LNCaP clone FGC (cell line): ENCODE results near the gene KCTD17.

Experiments
- DNase-seq: peaks from one replicate; pipeline ENCODE4 v3.0.0-alpha.2; 2011; ENCODE audit warnings: low read depth
- H3K4me3 ChIP-seq: 2 replicates; pipeline ENCODE4 v1.5.1; 2011; ENCODE audit warnings: mild to moderate bottlenecking, low read depth, low read length, control low read depth
- TF ChIP-seq, protein P1 (sequence below): IDR thresholded peaks from 2 replicates; pipeline ENCODE4 v1.5.1; 2012; ENCODE audit warnings: mild to moderate bottlenecking; ENCODE audit not compliant: control insufficient read depth, insufficient read depth; ENCODE audit errors: extremely low read depth

Gene KCTD17, protein sequence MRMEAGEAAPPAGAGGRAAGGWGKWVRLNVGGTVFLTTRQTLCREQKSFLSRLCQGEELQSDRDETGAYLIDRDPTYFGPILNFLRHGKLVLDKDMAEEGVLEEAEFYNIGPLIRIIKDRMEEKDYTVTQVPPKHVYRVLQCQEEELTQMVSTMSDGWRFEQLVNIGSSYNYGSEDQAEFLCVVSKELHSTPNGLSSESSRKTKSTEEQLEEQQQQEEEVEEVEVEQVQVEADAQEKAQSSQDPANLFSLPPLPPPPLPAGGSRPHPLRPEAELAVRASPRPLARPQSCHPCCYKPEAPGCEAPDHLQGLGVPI

DNA sequence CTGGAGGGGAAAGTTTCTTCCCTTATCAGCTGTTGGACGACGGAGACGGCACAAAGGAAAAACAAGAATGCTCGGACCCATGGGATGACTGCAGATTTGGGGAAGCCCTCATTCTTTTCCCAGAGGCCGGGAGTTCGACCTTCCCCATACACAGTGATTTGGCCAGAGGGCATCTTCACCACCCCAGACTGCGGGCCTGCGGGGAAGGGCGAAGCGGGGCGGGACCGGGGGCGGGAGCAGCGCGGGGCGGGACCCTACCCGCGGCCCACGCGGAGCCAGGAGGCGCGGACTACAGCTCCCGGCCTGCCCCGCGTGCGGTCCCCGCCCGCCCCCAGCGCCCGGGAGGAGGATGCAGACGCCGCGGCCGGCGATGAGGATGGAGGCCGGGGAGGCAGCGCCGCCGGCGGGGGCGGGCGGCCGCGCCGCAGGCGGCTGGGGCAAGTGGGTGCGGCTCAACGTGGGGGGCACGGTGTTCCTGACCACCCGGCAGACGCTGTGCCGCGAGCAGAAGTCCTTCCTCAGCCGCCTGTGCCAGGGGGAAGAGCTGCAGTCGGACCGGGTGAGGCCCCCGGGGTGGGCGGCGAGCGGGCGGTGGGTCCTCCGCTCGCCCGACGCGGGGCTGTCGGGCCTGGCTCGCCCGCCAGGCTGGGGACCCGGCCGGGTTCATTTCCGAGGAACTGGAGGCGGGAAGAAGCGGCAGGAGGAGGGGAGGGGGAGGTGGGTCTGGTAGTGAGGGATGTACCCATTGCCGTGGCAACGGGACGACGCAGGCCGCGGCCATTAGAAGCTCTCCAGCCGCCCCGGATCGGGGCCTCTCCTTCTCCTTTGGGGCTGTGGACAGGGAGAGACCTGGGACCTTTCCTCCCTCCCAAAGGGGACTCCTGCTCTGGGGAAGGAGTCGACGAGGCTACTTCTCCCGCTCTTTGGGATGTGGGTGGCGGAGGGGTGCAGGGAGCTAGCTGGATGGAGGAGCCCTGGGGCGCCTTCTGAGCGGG is at the start of gene KCTD17:
Gene KCTD17 (plus strand): TSS at position 352 of the 995 bp plus-strand sequence. CDS start 19 bp downstream, at position 371.
- peak within 1 kb of the TSS; percentile 51 for H3K4me3 ChIP-seq
- TF ChIP-seq, protein P1, sequence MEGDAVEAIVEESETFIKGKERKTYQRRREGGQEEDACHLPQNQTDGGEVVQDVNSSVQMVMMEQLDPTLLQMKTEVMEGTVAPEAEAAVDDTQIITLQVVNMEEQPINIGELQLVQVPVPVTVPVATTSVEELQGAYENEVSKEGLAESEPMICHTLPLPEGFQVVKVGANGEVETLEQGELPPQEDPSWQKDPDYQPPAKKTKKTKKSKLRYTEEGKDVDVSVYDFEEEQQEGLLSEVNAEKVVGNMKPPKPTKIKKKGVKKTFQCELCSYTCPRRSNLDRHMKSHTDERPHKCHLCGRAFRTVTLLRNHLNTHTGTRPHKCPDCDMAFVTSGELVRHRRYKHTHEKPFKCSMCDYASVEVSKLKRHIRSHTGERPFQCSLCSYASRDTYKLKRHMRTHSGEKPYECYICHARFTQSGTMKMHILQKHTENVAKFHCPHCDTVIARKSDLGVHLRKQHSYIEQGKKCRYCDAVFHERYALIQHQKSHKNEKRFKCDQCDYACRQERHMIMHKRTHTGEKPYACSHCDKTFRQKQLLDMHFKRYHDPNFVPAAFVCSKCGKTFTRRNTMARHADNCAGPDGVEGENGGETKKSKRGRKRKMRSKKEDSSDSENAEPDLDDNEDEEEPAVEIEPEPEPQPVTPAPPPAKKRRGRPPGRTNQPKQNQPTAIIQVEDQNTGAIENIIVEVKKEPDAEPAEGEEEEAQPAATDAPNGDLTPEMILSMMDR: no peak
- DNase-seq: no peak

DNA sequence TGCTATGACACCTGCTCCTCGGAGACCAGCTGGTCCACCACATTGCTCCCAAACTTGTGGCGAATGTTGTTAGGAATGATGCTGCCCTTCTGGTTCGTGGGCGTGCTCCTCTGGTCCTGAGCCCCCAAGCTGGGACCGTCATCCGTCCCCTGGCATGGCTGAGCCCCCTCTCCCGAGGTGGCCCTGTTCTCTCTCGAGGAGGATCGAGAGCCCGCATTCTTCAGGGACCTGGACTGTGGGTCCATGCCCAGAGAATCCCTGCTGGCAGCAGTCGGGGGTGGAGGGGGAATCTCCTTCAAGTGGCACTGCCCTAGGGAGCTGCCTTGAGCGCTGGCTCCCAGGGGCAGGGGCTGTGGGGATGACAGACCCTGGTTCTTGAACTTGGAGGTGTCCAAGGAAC is 49.7 kb upstream of the KCTD17 start:
- no peak for DNase-seq
- H3K4me3 ChIP-seq: no peak overlapping the region
- TF ChIP-seq, protein P1: no peak

DNA sequence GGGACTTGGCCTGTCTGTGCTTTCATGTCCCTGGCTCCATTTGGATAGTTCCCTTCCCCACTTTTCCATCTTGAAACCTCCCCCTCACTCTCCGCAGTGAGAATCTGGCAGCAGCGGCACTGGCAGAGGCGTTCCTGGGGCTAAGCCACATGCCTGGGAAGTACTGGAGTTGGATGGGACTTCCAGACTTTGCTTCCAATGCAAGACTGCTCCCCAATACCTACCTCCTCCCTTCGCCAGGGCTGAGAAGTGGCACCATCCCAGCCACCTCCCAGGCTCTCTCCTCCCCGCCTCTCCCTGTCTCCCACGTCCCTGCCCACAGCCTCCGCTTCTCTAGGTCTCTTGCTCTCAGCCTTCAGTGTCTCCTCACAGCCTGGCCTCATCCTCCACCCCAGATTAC is 48.9 kb upstream of the KCTD17 start:
- no peak for DNase-seq
- TF ChIP-seq, protein P1: no peak
- H3K4me3 ChIP-seq: no peak overlapping the region

DNA sequence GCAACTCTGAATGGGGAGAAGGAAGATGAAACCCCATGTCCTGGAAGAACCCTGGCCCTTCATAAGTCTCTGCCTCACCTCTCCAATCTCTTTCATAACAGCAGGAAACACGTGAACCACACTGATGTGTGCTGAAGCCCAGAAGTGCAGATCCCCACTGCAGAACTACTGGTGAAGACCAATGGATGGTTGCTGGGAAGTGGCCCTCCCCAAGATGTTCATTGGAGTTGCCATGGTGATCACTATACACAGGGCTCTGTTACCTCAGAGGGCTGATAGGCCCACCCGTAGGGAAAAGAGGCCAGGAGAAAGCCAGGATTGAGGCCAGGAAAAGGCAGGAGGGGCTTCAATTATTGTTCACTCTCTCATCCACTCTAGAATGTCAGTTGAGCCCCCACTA is 43.9 kb upstream of the KCTD17 start:
- TF ChIP-seq, protein P1: no peak
- no peak for DNase-seq
- no peak overlapping the region for H3K4me3 ChIP-seq

DNA sequence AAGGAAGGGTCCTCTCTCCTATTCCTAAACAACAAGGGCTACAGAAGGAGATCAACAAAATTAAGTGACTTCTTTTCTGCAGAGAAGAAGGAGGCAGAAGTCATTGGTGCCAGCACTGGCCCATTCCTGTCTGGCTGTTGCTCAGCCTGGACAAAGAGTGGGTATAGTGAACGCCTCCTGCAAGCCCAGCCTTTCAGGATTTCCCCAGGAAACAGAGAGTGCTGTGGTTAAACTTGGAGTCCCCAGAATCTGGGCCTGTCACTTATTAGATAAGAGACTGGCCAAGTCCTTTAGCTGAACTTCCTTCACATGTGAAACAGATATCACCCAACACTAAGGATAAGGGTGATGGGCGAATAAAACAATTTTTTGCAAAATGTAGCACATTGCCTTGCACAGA is 43.2 kb upstream of the KCTD17 start:
- H3K4me3 ChIP-seq: no peak overlapping the region
- DNase-seq: no peak
- TF ChIP-seq, protein P1: no peak

DNA sequence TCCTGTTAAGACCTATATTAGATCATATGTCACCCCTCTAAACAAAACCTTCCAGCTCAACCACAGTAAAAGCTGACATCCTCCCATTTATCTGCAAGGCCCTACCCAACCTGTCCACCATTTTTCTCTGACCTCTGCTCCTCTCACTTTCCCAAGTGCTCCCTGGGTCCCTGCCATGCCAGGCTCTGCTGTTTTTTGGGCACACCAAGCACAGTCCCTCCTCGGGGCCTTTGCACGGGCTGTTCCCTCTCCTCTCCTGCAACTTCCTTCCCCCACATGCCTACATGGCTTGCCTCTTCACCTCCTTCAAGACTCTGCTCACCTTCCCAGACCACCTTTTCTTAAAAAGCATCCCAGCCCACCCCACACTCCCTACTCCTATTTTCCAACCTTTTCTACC is 42.1 kb upstream of the KCTD17 start:
- no peak overlapping the region for H3K4me3 ChIP-seq
- TF ChIP-seq, protein P1: no peak
- DNase-seq: no peak
